Natural killer cell treated with Interleukin-12 subunit alpha and Interleukin-12 subunit beta and Interleukin-15 and Interleukin-18, amount 100 ng/mL, for 72 hours (primary cell): ENCODE data around the gene CEP57. TPM values are rescaled to one million over a fixed set of nuclear protein-coding genes. Genes with fewer than 3 reads are reported as not detected.
A peak's percentile ranks its signal among the peaks of the same experiment; 100 is the strongest.
"Not testable (repeated sequence)": the region's sequence is repeated elsewhere in the genome, so short reads cannot be mapped to it uniquely, and the experiment has no call there.

Experiments used
- ATAC-seq, 2 donors: fragments of 150-1000 bp; cut with Tn5 transposase in 1 of 2; sonication (Bioruptor Pico), chemical (Tn5 transposase) in 1 of 2; 2 replicates each; pipeline ENCODE4 v1.10.0; 2021
- DNase-seq: peaks from one replicate; pipeline ENCODE4 v3.0.0; 2022; ENCODE audit warnings: low spot score
- H3K27ac Mint-ChIP-seq, 2 donors: 1 replicate in 1 of 2; 2 replicates in 1 of 2; pipeline ENCODE4 v1.8.0; 2022; ENCODE audit warnings: mixed read lengths in 2 of 2, mild to moderate bottlenecking in 1 of 2, moderate library complexity in 1 of 2
- H3K27me3 Mint-ChIP-seq, 2 donors: 1 replicate in 1 of 2; 2 replicates in 1 of 2; pipeline ENCODE4 v1.8.0; 2022; ENCODE audit warnings: mixed read lengths in 2 of 2
- H3K36me3 Mint-ChIP-seq: one replicate; pipeline ENCODE4 v1.8.0; 2022; ENCODE audit warnings: mixed read lengths
- H3K4me1 Mint-ChIP-seq, 2 donors: 1 replicate in 1 of 2; 2 replicates in 1 of 2; pipeline ENCODE4 v1.8.0; 2022; ENCODE audit warnings: low read depth in 2 of 2, mixed read lengths in 2 of 2, mild to moderate bottlenecking in 1 of 2
- H3K4me3 Mint-ChIP-seq: one replicate; pipeline ENCODE4 v1.8.0; 2022; ENCODE audit warnings: mixed read lengths
- H3K9me3 Mint-ChIP-seq: 2 replicates; pipeline ENCODE4 v1.8.0; 2022; ENCODE audit warnings: mixed read lengths
- total RNA-seq, 2 donors: library from RNA; stranded (reverse); gene quantifications; one replicate each; pipeline ENCODE4 v1.2.3, GENCODE V29; 2022

The CEP57 gene
- total RNA-seq, 2 donors from 2014 or later = 35.0 to 52.0 TPM

DNA sequence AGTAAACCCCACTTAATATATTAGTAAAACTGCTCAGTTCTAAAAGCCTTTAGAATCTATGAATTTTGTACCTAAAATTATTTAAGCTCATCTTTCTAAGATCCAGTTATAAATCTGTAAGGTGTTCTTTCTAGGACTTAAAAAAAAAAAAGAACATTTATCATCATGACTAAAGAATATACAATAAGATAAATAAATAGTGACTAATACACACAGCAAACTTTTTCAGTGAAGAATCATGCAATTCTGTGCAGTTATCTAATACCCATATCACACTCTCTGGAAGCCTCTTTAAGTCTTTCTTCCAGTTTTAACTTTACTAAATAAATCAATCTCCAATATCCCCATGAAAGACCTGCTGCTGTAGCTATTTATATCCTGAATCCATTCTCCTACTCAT, 59.8 kb downstream of the CEP57 start:
- no peak for DNase-seq
- no peaks in the 10 kb centered on the region for H3K27me3 Mint-ChIP-seq
- no peak overlapping the region for H3K4me3 Mint-ChIP-seq
- no peak for ATAC-seq
- H3K4me1 Mint-ChIP-seq = no peaks in the 10 kb centered on the region
- H3K27ac Mint-ChIP-seq = no peak overlapping the region
- H3K9me3 Mint-ChIP-seq = no peaks in the 10 kb centered on the region
- H3K36me3 Mint-ChIP-seq = peaks cover 6% of the 10 kb centered on the region

DNA sequence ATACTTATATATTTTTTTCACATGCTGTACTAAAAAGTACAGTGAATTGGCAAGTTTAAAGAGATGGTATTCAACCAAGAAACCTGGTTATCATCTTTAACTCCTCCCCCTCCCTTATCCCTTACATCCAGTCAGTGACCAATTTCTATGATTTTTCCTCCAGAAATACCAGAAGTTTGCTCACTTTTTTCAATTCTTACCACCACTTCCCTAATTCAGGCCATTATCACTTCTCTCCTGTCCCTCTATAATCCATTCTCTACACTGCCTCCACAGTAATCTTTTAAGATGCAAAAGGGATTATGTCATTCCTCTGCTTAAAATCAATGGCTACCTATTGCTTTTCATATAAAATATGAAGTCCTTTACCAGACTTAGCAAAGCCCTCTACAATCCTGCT, 62.8 kb downstream of the CEP57 start:
- Mint-ChIP-seq H3K9me3 (no peaks in the 10 kb centered on the region), H3K4me1 (no peaks in the 10 kb centered on the region), H3K36me3 (peaks cover 10% of the 10 kb centered on the region), H3K27me3 (no peaks in the 10 kb centered on the region), H3K4me3 (no peak overlapping the region), H3K27ac (no peak overlapping the region)
- ATAC-seq (no peak), DNase-seq (no peak)

DNA sequence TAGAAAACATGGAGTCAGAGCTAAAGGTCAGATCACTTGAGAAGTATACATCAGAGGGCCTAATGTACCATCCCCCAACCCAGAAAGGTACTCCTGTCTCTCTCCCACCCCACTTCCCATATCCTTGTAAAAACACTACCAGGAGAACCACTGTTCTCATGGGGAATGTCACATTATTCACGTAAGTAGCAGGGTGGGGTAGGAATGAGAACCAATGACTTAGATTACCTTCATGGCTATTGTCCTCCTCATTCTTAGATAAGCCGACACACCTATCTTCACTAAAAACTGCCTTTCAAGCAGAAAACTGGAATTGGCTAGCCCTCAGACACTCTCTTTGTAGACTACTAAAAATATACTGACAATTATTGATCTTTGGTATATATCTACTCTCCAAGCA, 63.6 kb downstream of the CEP57 start:
- Mint-ChIP-seq H3K27me3 (no peaks in the 10 kb centered on the region), H3K4me1 (no peaks in the 10 kb centered on the region), H3K36me3 (peaks cover 10% of the 10 kb centered on the region), H3K27ac (no peak overlapping the region), H3K4me3 (no peak overlapping the region), H3K9me3 (no peaks in the 10 kb centered on the region)
- ATAC-seq = no peak
- no peak for DNase-seq

DNA sequence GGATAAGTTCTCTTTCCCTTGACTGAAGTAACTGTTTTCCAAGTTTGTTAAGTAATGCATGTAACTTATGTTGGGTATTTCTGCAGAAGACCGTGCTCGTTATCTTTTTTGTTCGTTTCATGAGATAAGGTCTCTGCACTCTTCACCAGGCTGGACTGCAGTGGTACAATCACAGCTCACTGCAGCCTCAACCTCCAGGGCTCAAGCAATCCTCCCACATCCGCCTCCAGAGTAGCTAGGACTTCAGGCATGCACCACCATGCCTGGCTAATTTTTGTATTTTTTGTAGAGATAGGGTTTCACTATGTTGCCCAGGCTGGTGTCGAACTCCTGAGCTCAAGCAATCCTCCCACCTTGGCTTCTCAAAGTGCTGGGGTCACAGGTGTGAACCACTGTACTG, 64.1 kb downstream of the CEP57 start:
- Mint-ChIP-seq H3K27ac (peak overlapping the region in 1 of 2 donors; percentile 21), H3K36me3 (peaks cover 10% of the 10 kb centered on the region)
- not testable (repeated sequence) for ATAC-seq

DNA sequence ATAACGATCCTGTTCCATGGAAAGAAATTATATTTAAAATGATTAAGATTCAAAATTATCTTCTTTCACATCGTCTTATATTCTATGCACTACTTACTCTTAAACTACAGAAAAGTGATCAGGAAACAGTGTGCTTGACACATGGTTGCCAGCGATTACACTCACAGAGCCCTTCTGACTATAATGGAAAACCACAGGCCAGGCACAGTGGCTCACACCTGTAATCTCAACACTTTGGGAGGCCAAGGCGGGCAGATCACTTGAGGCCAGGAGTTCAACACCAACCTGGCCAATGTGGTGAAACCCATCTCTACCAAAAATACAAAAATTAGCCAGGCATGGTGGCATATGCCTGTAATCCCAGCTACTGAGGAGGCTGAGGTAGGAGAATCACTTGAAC, 69.7 kb downstream of the CEP57 start:
- H3K9me3 Mint-ChIP-seq, H3K27ac Mint-ChIP-seq, H3K4me1 Mint-ChIP-seq, H3K27me3 Mint-ChIP-seq, DNase-seq, H3K4me3 Mint-ChIP-seq: not testable (repeated sequence)
- ATAC-seq = peak in 1 of 2 donors; percentile 72
- peaks cover 17% of the 10 kb centered on the region for H3K36me3 Mint-ChIP-seq

More for the DNA sequence above, 64.1 kb downstream of the CEP57 start:
- H3K4me1 Mint-ChIP-seq, H3K27me3 Mint-ChIP-seq, H3K4me3 Mint-ChIP-seq, DNase-seq, H3K9me3 Mint-ChIP-seq: not testable (repeated sequence)

DNA sequence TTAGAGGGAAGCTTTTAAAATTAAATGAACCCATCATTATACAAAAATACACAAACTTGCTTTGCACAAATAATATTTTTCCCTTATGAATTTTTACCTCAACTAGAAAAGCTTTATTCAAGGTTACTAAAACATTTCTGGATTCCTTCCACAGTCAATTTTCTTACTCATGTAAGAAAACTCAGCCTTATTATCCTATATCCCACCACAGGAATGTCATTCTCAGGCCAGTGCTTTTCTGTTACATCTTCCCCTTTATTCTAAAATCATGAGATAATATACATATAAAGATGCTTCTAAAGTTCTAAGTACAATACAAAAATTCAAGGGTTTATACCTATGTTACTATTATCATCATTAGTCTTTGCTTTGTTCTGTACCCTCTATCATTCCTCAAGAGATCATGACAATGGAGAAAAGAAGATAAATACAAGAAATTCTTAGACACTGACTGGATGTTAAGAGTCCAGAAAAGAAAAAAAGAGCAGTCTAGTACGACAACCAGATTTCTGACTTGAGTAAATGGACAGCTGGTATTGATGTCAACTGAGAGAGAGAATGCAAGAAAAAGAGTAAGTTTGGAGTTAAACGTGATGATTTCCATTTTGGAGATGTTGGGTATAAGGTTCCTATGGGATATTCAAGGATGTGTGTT, 73.3 kb downstream of the CEP57 start:
- ATAC-seq (no peak), DNase-seq (no peak)
- Mint-ChIP-seq H3K4me3 (no peak overlapping the region), H3K36me3 (peaks cover 7% of the 10 kb centered on the region), H3K4me1 (peaks cover 0 to 8% of the 10 kb centered on the region in 2 donors), H3K9me3 (no peaks in the 10 kb centered on the region), H3K27me3 (no peaks in the 10 kb centered on the region), H3K27ac (no peak overlapping the region)

DNA sequence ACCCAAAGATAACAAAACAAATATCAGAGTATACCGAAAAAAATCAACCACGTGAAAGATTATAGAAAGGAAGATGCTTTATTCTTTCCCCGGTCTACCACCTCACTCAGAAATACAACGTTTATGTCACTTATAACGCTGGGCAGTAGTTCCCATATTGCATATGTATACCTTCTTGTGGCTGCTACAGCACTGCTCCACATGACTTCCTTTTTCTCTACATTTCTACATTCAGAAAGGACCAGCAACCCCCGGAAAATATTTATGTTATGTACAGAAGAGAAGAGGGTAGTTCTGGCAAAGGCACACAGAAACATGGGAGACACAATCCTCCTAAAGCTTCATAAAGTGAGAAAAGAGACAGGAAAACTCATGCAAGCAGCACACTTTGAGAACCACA, 76.8 kb downstream of the CEP57 start:
- H3K36me3 Mint-ChIP-seq = peaks cover 7% of the 10 kb centered on the region
- H3K4me1 Mint-ChIP-seq = peaks cover 0 to 9% of the 10 kb centered on the region in 2 donors
- H3K4me3 Mint-ChIP-seq = no peak overlapping the region
- ATAC-seq (no peak), DNase-seq (no peak)
- H3K9me3 Mint-ChIP-seq = no peaks in the 10 kb centered on the region
- H3K27ac Mint-ChIP-seq = no peak overlapping the region
- H3K27me3 Mint-ChIP-seq = no peaks in the 10 kb centered on the region

DNA sequence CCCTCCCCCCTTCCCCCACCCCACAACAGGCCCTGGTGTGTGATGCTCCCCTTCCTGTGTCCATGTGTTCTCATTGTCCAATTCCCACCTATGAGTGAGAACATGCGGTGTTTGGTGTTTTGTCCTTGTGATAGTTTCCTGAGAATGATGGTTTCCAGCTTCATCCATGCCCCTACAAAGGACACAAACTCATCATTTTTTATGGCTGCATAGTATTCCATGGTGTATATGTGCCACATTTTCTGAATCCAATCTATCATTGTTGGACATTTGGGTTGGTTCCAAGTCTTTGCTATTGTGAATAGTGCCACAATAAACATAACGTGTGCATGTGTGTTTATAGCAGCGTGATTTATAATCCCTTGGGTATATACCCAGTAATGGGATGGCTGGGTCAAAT, 80.6 kb downstream of the CEP57 start:
- not testable (repeated sequence) for H3K4me3 Mint-ChIP-seq, ATAC-seq, H3K36me3 Mint-ChIP-seq, DNase-seq, H3K9me3 Mint-ChIP-seq, H3K27me3 Mint-ChIP-seq, H3K4me1 Mint-ChIP-seq, H3K27ac Mint-ChIP-seq

DNA sequence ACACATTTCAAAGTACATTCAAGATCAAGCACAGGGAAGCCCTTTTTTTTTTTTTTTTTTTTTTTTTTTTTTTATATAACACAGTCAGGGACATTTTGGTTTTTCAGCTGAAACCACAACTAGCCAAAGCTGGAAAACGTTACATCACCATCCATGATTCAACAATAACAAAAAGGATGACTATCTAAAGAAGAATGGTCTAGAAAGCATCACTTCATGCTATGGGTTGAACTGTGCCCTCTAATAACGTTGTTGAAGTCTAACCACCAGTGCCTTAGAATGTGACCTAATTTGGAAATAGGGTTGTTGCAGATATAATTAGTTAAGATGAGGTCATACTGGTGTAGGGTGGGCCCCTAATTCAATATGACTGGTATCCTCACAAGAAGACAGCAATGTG, 87.0 kb downstream of the CEP57 start:
- DNase-seq (no peak), ATAC-seq (peak; percentile 77 to 83)
- Mint-ChIP-seq H3K4me1 (peaks cover 6 to 7% of the 10 kb centered on the region in 2 donors), H3K4me3 (peak overlapping the region; percentile 35), H3K36me3 (peaks cover 16% of the 10 kb centered on the region), H3K9me3 (no peaks in the 10 kb centered on the region), H3K27ac (no peak overlapping the region), H3K27me3 (no peaks in the 10 kb centered on the region)

Other genes starting within 250 kb of the CEP57 start
- gene FAM76B, start 716 bp upstream of the CEP57 start, total RNA-seq = 10 to 100 TPM; 34.6 to 35.3 TPM
- 10 to 100 TPM; 47.9 to 51.3 TPM for gene MTMR2, start 133.6 kb downstream of the CEP57 start, total RNA-seq